ENCODE results near the gene PLA2G4A. TPM values are rescaled to one million over a fixed set of nuclear protein-coding genes. Genes with fewer than 3 reads are reported as not detected.

Gene PLA2G4A
- total RNA-seq, 1 experiment from 2014 or later = 0.39 TPM

- Histone ChIP-seq H3K14ac (ENCODE audit: insufficient read depth, low read length) (no peak overlapping the region), H3K9ac (ENCODE audit: extremely low read depth, insufficient read length, low read length) (no peak overlapping the region), H3K56ac (ENCODE audit: insufficient read length, low read depth, low read length) (no peak overlapping the region), H3K4me1 (ENCODE audit: insufficient read depth, low read length) (no peaks in the 10 kb centered on the region), H3K23me2 (ENCODE audit: insufficient read length, low read depth, low read length, poor library complexity, severe bottlenecking) (no peaks in the 10 kb centered on the region), H4K20me1 (ENCODE audit: control insufficient read depth, insufficient read depth, insufficient read length) (no peaks in the 10 kb centered on the region), H3K4ac (ENCODE audit: low read depth, low read length) (no peak overlapping the region), H3K4me2 (ENCODE audit: insufficient read depth, insufficient read length, low read length) (no peak overlapping the region), H3K18ac (ENCODE audit: insufficient read length, low read depth, low read length) (no peak overlapping the region), H4K91ac (ENCODE audit: insufficient read length, low read depth, low read length) (no peak overlapping the region), H2AK5ac (ENCODE audit: insufficient read length, low read length) (no peak overlapping the region), H2AFZ (ENCODE audit: low read length) (no peak overlapping the region), H3K79me1 (ENCODE audit: insufficient read depth, low read depth, low read length, poor library complexity, severe bottlenecking) (no peaks in the 10 kb centered on the region), H3K9me3 (ENCODE audit: control insufficient read depth, low read depth, low read length) (no peaks in the 10 kb centered on the region), H2BK20ac (ENCODE audit: low read depth, low read length, poor library complexity, severe bottlenecking) (no peak overlapping the region), H2BK12ac (ENCODE audit: insufficient read length, low read depth, low read length) (no peak overlapping the region), H4K5ac (ENCODE audit: insufficient read length, low read depth, low read length) (no peak overlapping the region), H3K23ac (ENCODE audit: insufficient read length, low read depth, low read length) (no peak overlapping the region), H3K27me3 (ENCODE audit: insufficient read depth, low read length) (no peaks in the 10 kb centered on the region), H3T11ph (ENCODE audit: low read length) (no peak overlapping the region), H2BK120ac (ENCODE audit: low read depth, low read length, poor library complexity, severe bottlenecking) (no peak overlapping the region), H3K79me2 (ENCODE audit: insufficient read depth, low read length) (no peaks in the 10 kb centered on the region), H4K8ac (replicated peaks; ENCODE audit: insufficient read length, low read depth, low read length) (no peak overlapping the region), H3K27ac (ENCODE audit: insufficient read length, low read depth, low read length) (no peak overlapping the region), H2BK15ac (ENCODE audit: low read depth, low read length) (no peak overlapping the region), H2BK5ac (ENCODE audit: insufficient read length, low read length) (no peak overlapping the region)
- WGBS (ENCODE audit: extremely low coverage, insufficient read length, low lambda C conversion rate) = no CpG with 5 or more reads among the region's 4 CpGs
- no peaks in the 10 kb centered on the region for H3K4me1 Mint-ChIP-seq
- H3K27me3 Mint-ChIP-seq (ENCODE audit: low read depth) = no peaks in the 10 kb centered on the region
- H3K27ac Mint-ChIP-seq = no peak overlapping the region
- no peak overlapping the region for H3K4me3 Mint-ChIP-seq
- peaks cover 0 to 11% of the 10 kb centered on the region in 2 experiments; a peak in 3 of 5 replicates for H3K9me3 Mint-ChIP-seq
- H3K36me3 Mint-ChIP-seq (ENCODE audit: insufficient read depth in 1 of 3, low read depth in 3 of 3) = peaks cover 0 to 13% (median 2%) of the 10 kb centered on the region in 3 experiments; a peak in 5 of 7 replicates
- no peak for DNase-seq
- TF ChIP-seq CTCF (conservative IDR thresholded peaks at IDR 0.05) = no peak
Observed at GRCh38 chr1:187033693-187034390, 205.1 kb downstream of the PLA2G4A start.
